ENCODE data around the gene ADGRG7. TPM values are rescaled to one million over a fixed set of nuclear protein-coding genes. Genes with fewer than 3 reads are reported as not detected.

The ADGRG7 gene
- total RNA-seq, 1 donor from 2014 or later, result not detected

DNA sequence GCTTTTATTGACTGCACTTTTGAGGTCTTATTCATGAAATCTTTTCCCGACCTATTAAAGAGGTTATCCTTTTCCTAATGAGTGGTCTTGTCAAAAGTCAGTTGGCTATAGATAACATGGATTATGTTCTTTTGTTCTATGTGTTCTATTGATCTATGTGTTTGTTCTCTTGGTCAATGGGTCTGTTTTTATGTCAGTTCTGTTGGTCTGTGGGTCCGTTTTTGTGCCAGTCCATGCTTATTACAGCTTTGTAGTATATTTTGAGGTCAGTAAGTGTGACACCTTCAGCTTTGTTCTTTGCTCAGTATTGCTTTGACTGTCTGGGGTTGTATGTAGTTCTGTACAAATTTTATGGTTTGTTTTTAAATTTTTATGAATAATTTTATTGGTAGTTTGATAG, 107.7 kb downstream of the ADGRG7 start:
- Histone ChIP-seq H3K9me3 (no peaks in the 10 kb centered on the region), H3K27me3 (no peaks in the 10 kb centered on the region), H3K4me1 (peaks cover 0 to 4% of the 10 kb centered on the region in 2 donors), H3K36me3 (peaks cover 13 to 34% of the 10 kb centered on the region in 2 donors), H3K4me3 (no peak overlapping the region), H3K27ac (no peak overlapping the region)
- no peak for DNase-seq (ENCODE audit: low spot score in 2 of 2)
- TF ChIP-seq, protein P1, sequence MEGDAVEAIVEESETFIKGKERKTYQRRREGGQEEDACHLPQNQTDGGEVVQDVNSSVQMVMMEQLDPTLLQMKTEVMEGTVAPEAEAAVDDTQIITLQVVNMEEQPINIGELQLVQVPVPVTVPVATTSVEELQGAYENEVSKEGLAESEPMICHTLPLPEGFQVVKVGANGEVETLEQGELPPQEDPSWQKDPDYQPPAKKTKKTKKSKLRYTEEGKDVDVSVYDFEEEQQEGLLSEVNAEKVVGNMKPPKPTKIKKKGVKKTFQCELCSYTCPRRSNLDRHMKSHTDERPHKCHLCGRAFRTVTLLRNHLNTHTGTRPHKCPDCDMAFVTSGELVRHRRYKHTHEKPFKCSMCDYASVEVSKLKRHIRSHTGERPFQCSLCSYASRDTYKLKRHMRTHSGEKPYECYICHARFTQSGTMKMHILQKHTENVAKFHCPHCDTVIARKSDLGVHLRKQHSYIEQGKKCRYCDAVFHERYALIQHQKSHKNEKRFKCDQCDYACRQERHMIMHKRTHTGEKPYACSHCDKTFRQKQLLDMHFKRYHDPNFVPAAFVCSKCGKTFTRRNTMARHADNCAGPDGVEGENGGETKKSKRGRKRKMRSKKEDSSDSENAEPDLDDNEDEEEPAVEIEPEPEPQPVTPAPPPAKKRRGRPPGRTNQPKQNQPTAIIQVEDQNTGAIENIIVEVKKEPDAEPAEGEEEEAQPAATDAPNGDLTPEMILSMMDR (IDR thresholded peaks at IDR 0.05), result no peak
- intact Hi-C loops (cut with DNase I), result no loop called here

DNA sequence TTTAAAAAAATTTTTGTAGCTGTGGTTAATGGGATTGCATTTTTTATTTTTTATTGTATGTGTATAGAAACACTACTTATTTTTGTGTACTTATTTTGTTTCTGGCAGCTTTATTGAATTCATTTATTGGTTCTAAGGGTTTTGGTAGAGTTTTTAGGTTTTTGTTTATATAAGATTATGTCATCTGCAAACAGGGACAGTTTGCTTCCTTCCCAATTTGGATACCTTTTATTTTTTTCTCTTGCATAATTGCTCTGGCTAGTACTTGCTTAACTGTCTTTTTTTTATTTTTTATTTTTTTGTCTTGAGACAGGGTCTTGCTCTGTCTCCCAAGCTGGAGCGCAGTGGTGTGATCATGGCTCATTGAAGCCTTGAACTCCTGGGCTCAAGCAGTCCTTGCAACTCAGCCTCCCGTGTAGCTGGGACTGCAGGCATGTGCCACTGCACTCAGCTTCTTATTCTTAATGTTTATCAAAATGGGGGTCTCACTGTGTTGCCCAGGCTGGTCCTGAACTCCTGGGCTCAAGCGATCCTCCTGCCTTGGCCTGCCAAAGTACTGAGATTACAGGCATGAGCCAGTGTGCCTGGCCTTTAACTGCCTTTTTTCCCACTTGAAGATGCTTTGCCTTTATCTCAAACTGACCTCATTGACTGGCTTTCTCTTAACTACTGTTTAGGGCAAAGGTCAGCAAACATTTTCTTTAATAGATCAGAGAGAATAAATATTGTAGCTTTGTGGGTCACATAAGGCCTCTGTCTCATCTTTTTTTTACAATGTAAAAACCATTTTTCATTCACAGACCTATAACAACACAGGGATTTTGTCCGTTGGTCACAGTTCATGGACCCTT, 108.5 kb downstream of the ADGRG7 start:
- intact Hi-C loops (cut with DNase I), result no loop called here
- no peaks in the 10 kb centered on the region for H3K27me3 ChIP-seq
- H3K4me3 ChIP-seq, result no peak overlapping the region
- H3K9me3 ChIP-seq, result no peaks in the 10 kb centered on the region
- TF ChIP-seq, protein P1 (IDR thresholded peaks at IDR 0.05), result no peak
- H3K36me3 ChIP-seq, result peaks cover 19 to 40% of the 10 kb centered on the region in 2 donors
- DNase-seq (ENCODE audit: low spot score in 2 of 2), result no peak
- H3K27ac ChIP-seq, result no peak overlapping the region
- H3K4me1 ChIP-seq, result peaks cover 0 to 2% of the 10 kb centered on the region in 2 donors

DNA sequence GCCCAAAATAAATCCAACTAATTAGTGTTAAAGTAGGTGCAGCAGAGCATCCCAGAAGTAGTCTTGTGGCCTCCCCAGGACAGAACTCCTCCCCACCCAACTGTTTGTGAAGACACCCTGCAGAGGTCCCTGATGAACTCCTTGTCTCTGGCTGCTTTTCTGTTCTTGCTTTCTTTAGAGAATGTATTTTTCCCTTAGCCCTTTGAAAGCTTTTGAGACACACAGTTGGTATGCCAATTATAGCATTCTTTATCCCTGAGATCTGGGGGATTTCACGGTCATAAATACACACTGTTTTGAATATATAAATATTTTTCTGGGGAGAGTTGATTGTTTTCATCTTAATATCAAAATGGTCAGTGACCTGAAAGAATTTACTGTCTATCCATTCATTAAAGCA, 109.7 kb downstream of the ADGRG7 start:
- Histone ChIP-seq H3K9me3 (no peaks in the 10 kb centered on the region), H3K27ac (no peak overlapping the region), H3K27me3 (no peaks in the 10 kb centered on the region), H3K36me3 (peaks cover 20 to 40% of the 10 kb centered on the region in 2 donors), H3K4me1 (peaks cover 0 to 2% of the 10 kb centered on the region in 2 donors), H3K4me3 (no peak overlapping the region)
- TF ChIP-seq, protein P1 (IDR thresholded peaks at IDR 0.05), result no peak
- no peak for DNase-seq (ENCODE audit: low spot score in 2 of 2)
- intact Hi-C loops (cut with DNase I), result no loop called here

DNA sequence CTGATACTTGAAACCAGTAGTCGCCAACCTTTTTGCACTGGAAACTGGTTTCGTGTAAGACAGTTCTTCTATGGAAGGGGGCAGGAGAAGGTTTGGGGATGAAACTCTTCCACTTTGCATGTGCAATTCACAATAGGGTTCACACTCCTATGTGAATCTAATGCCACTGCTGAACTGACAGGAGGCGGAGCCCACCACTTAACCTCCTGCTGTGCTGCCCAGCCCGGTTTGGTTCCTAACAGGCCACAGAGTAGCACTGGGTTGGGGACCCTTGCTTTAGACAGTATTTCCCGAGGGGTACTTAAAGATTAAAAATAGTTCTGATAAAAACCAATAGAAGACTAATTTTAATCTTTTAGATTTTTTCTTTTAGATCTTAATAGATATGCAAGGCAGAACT, 111.0 kb downstream of the ADGRG7 start:
- TF ChIP-seq, protein P1 (IDR thresholded peaks at IDR 0.05), result no peak
- Histone ChIP-seq H3K9me3 (no peaks in the 10 kb centered on the region), H3K27ac (no peak overlapping the region), H3K36me3 (peaks cover 18 to 40% of the 10 kb centered on the region in 2 donors), H3K4me3 (no peak overlapping the region), H3K4me1 (peaks cover 0 to 2% of the 10 kb centered on the region in 2 donors), H3K27me3 (no peaks in the 10 kb centered on the region)
- intact Hi-C loops (cut with DNase I), result no loop called here
- no peak for DNase-seq (ENCODE audit: low spot score in 2 of 2)

DNA sequence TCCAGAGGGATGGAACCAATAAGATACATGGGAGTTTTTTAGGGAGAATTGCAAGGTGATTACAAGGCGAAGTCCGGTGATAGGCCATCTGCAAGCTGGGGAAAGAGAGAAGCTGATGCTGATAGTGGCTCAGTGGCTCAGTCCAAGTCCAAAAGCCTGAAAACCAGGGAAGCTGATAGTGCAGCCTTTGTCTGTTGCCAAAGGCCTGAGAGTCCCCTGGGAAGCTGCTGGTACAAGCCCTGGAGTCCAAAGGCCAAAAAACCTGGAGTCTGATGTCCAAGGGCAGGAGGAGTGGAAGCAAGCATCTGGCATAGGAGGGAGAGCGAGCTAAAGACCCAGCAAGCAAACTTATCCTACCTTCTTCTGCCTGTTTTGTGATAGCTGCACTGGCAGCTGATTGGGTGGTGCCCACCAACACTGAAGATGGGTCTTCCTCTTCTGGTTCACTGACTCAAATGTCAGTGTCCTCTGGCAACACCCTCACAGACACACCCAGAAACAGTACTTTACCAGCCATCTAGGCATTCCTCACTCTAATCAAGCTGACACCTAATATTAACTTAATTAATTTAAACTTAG, 116.6 kb downstream of the ADGRG7 start:
- H3K36me3 ChIP-seq, result peaks cover 25 to 46% of the 10 kb centered on the region in 2 donors
- TF ChIP-seq, protein P1 (IDR thresholded peaks at IDR 0.05), result no peak

More for the DNA sequence above, 116.6 kb downstream of the ADGRG7 start:
- intact Hi-C loops (cut with DNase I), result no loop called here
- no peak overlapping the region for H3K27ac ChIP-seq
- no peaks in the 10 kb centered on the region for H3K9me3 ChIP-seq
- no peak overlapping the region for H3K4me3 ChIP-seq
- no peaks in the 10 kb centered on the region for H3K27me3 ChIP-seq
- peaks cover 0 to 6% of the 10 kb centered on the region in 2 donors for H3K4me1 ChIP-seq
- no peak for DNase-seq (ENCODE audit: low spot score in 2 of 2)
